Right atrium auricular region (tissue), 2 donors: Measurements from ENCODE around the gene CACNA1A. TPM values are rescaled to one million over a fixed set of nuclear protein-coding genes. Genes with fewer than 3 reads are reported as not detected.

ENCODE experiments used
- DNase-seq: peaks from one replicate; pipeline ENCODE4 v3.0.0-alpha.2; 2019; ENCODE audit warnings: low spot score
- H3K27ac ChIP-seq, 2 donors: fragments of 200-600 bp; sonication (generic); 1 replicate in 1 of 2; 2 replicates in 1 of 2; pipeline ENCODE4 v1.5.1; 2016 to 2019
- H3K27me3 ChIP-seq, 2 donors: fragments of 200-600 bp; sonication (generic); one replicate each; pipeline versions ENCODE4 v1.5.1 to v1.6.0; 2017 to 2019
- H3K36me3 ChIP-seq: fragments of 200-600 bp; sonication (generic); one replicate; pipeline ENCODE4 v1.5.1; 2016
- H3K4me1 ChIP-seq, 2 donors: fragments of 200-600 bp; sonication (generic); one replicate each; pipeline versions ENCODE4 v1.5.1 to v1.6.0; 2017 to 2019
- H3K4me3 ChIP-seq, 2 donors: fragments of 200-600 bp; sonication (generic); 1 replicate in 1 of 2; 2 replicates in 1 of 2; pipeline ENCODE4 v1.5.1; 2017 to 2019; ENCODE audit warnings: mild to moderate bottlenecking in 1 of 2, moderate library complexity in 1 of 2
- H3K9me3 ChIP-seq, 2 donors: fragments of 200-600 bp; sonication (generic); one replicate each; pipeline ENCODE4 v1.5.1; 2019
- total RNA-seq, 2 donors: library from RNA; depleted of rRNA; stranded (reverse); fragments of >200 nt; gene quantifications; one replicate each; pipeline ENCODE4 v1.1.0, GENCODE V29; 2016
- TF ChIP-seq, protein P1 (sequence below), 2 donors: fragments of 200-600 bp; sonication (generic); IDR thresholded peaks; one replicate each; pipeline ENCODE4 v1.5.1; 2019; ENCODE audit warnings: antibody characterized with exemption in 2 of 2

CACNA1A gene
- total RNA-seq, 2 donors from 2014 or later = 0.28 to 0.48 TPM

DNA sequence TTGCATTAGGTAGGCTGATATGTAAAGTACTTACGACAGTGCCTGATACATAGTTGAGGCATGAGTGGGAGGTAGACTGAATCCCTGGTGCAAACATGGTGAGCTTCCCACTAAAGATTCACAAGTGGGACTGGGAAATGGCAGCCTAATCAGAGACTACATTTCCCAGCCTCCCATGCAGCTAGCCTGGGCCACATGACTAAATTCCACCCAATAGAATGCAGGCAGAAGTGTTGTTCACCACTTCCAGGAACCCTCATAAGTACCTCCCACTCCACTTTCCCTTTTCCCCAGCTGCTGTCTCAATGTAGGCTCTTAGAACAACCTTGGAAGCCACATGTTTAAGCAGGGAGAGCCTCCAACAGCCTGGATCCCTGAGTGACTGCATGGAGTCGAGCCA lies 104.9 kb downstream of the CACNA1A start:
- Histone ChIP-seq H3K36me3 (no peaks in the 10 kb centered on the region), H3K27me3 (no peaks in the 10 kb centered on the region), H3K4me1 (no peaks in the 10 kb centered on the region), H3K27ac (no peak overlapping the region), H3K4me3 (no peak overlapping the region), H3K9me3 (peaks cover 0 to 13% of the 10 kb centered on the region in 2 donors)
- DNase-seq = no peak
- TF ChIP-seq, protein P1, sequence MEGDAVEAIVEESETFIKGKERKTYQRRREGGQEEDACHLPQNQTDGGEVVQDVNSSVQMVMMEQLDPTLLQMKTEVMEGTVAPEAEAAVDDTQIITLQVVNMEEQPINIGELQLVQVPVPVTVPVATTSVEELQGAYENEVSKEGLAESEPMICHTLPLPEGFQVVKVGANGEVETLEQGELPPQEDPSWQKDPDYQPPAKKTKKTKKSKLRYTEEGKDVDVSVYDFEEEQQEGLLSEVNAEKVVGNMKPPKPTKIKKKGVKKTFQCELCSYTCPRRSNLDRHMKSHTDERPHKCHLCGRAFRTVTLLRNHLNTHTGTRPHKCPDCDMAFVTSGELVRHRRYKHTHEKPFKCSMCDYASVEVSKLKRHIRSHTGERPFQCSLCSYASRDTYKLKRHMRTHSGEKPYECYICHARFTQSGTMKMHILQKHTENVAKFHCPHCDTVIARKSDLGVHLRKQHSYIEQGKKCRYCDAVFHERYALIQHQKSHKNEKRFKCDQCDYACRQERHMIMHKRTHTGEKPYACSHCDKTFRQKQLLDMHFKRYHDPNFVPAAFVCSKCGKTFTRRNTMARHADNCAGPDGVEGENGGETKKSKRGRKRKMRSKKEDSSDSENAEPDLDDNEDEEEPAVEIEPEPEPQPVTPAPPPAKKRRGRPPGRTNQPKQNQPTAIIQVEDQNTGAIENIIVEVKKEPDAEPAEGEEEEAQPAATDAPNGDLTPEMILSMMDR (IDR thresholded peaks at IDR 0.05) = no peak

GRCh38 chr19:13400296-13400695 lies 106.0 kb downstream of the CACNA1A start:
- Histone ChIP-seq H3K27ac (no peak overlapping the region), H3K36me3 (no peaks in the 10 kb centered on the region), H3K4me1 (no peaks in the 10 kb centered on the region), H3K9me3 (peaks cover 0 to 13% of the 10 kb centered on the region in 2 donors), H3K4me3 (no peak overlapping the region), H3K27me3 (no peaks in the 10 kb centered on the region)
- TF ChIP-seq, protein P1 (IDR thresholded peaks at IDR 0.05) = no peak
- DNase-seq = no peak

DNA sequence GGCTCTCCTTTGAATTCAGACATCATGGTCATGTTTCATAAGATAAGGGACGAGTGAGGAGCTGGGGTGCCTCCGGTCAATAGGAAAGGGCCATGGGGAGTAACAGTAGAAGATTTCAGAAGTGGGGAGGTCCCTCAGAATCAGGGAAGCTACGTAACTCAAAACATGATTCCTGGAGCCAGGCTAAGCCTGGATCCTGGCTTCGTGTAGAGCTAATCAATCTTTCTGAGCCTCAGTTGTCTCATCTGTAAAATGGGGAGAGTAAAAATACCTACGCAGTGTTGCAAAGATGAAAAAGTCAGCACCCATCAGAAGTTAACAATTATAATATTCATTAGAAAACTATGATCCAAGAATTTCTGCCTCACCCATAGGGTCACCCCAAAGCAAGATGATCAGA lies 106.5 kb downstream of the CACNA1A start:
- TF ChIP-seq, protein P1 (IDR thresholded peaks at IDR 0.05) = no peak
- Histone ChIP-seq H3K36me3 (no peaks in the 10 kb centered on the region), H3K4me1 (no peaks in the 10 kb centered on the region), H3K4me3 (no peak overlapping the region), H3K27ac (no peak overlapping the region), H3K27me3 (no peaks in the 10 kb centered on the region), H3K9me3 (peaks cover 0 to 13% of the 10 kb centered on the region in 2 donors)
- DNase-seq = no peak

DNA sequence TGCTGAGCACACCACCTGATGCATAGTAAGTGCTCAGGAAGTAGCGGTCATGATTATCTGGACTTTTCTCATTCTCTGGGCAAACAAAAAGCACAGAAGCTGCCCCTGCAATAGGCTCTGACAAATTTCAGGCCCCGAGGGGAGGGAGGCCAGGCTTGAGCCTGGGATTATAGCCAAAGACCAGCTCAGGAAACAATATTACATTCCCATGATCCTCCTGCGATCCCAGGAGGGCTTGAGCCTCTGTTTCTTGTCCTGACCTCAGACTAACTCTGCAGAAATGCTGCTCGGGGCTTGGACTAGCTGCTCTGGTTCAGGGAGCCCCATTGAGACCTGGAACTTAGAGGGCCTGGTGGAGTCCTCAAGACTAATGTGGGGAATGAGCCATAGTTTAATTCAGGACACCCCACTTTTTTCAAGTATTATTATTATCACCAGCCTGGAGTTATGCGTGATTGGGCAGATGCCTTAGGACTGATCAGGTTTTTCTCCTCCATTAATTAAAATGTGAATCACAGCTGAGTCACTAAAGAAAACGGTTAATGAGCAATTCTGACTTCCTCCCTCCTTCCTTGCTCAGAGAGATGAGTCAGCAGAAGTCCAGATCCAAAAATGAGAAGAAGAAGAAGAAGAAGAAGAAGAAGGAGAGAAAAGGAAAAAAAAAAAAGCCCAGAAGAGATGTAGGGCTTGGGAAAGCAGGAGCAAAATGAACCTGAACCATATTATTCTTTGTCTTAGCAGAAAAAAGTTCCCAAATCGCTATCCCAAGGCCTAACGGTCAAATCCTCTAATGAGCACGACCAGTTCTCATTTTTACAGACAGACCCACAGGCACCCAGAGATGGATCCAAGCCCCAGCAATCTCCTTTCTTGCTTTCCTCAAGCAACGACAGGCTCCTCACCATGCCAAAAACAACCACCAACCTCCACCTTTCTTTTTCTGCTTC lies 107.2 kb downstream of the CACNA1A start:
- Histone ChIP-seq H3K27me3 (no peaks in the 10 kb centered on the region), H3K9me3 (peaks cover 0 to 13% of the 10 kb centered on the region in 2 donors), H3K4me3 (no peak overlapping the region), H3K4me1 (no peaks in the 10 kb centered on the region), H3K27ac (no peak overlapping the region), H3K36me3 (no peaks in the 10 kb centered on the region)
- TF ChIP-seq, protein P1 (IDR thresholded peaks at IDR 0.05) = no peak
- no peak for DNase-seq

DNA sequence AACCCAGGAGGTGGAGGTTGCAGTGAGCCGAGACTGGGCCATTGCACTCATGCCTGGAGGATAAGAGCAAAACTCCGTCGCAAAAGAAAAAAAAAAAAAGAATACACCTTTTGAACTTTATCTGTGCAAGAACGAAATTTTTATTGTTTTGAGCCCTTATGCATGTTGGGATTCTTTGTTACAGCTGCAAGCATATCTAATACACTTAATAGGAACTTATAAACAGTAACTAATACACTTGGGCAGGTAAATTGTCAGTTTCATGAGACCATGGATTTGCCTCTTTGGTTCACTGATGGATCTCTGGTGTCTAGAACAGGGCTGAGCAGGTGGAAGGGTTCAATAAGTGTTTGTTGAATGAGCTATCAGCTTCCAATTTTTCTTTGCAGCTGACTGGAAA lies 108.1 kb downstream of the CACNA1A start:
- Histone ChIP-seq H3K4me1 (no peaks in the 10 kb centered on the region), H3K4me3 (no peak overlapping the region), H3K36me3 (no peaks in the 10 kb centered on the region), H3K27me3 (no peaks in the 10 kb centered on the region), H3K9me3 (peaks cover 0 to 13% of the 10 kb centered on the region in 2 donors), H3K27ac (no peak overlapping the region)
- TF ChIP-seq, protein P1 (IDR thresholded peaks at IDR 0.05) = no peak
- no peak for DNase-seq
